HepG2 (cell line): ENCODE measurements around the gene OR6X1. TPM values are rescaled to one million over a fixed set of nuclear protein-coding genes. Genes with fewer than 3 reads are reported as not detected.

Experiments used
- BCL3 ChIP-seq: sonication (generic); formaldehyde crosslinking; IDR thresholded peaks from 2 replicates; pipeline ENCODE4 v1.5.1; 2020; ENCODE audit warnings: mild to moderate bottlenecking, missing genetic modification reagents, moderate library complexity
- FUBP1 ChIP-seq: sonication (generic); formaldehyde crosslinking; IDR thresholded peaks from 2 replicates; pipeline ENCODE4 v1.5.1; 2020; ENCODE audit warnings: missing genetic modification reagents, mild to moderate bottlenecking, borderline replicate concordance
- IRF2 ChIP-seq: IDR thresholded peaks from 2 replicates; pipeline ENCODE4 v1.6.1; 2018; ENCODE audit warnings: missing genetic modification reagents, missing compliant biosample characterization
- KLF12 ChIP-seq: sonication (generic); formaldehyde crosslinking; IDR thresholded peaks from 2 replicates; pipeline ENCODE4 v1.4.0; 2020; ENCODE audit warnings: missing genetic modification reagents, borderline replicate concordance
- LCORL ChIP-seq, 2 experiments: fragments of 450-650 bp in 1 of 2; sonication (generic) in 1 of 2; formaldehyde crosslinking in 1 of 2; IDR thresholded peaks; 2 replicates each; pipeline versions ENCODE4 v1.5.0 to v1.6.1; 2017 to 2020; ENCODE audit warnings: antibody characterized with exemption in 1 of 2, missing genetic modification reagents in 1 of 2
- MAFK ChIP-seq, 2 experiments: IDR thresholded peaks in 1 of 2; conservative IDR thresholded peaks in 1 of 2; 2 replicates each; pipeline ENCODE4 v1.6.1; 2011; ENCODE audit warnings: improper control_type of control experiment in 2 of 2, low read length in 2 of 2
- MED1 ChIP-seq: sonication (generic); formaldehyde crosslinking; IDR thresholded peaks from 2 replicates; pipeline ENCODE4 v1.4.0; 2020; ENCODE audit warnings: missing genetic modification reagents
- MXI1 ChIP-seq: IDR thresholded peaks from 3 replicates; pipeline ENCODE4 v1.6.1; 2012; ENCODE audit warnings: low read depth, low read length, inconsistent platforms, borderline replicate concordance
- PHF20 ChIP-seq: sonication (generic); formaldehyde crosslinking; IDR thresholded peaks from 2 replicates; pipeline ENCODE4 v1.5.0; 2020; ENCODE audit warnings: mild to moderate bottlenecking, missing genetic modification reagents
- SATB2 ChIP-seq: sonication (generic); formaldehyde crosslinking; IDR thresholded peaks from 2 replicates; pipeline ENCODE4 v1.5.0; 2020; ENCODE audit warnings: missing genetic modification reagents
- SP1 ChIP-seq, 2 experiments: fragments of 450-650 bp in 1 of 2; sonication (generic) in 1 of 2; formaldehyde crosslinking in 1 of 2; IDR thresholded peaks; 2 replicates each; pipeline versions ENCODE4 v1.4.0 to v1.6.1; 2016 to 2020; ENCODE audit warnings: missing genetic modification reagents in 1 of 2
- TP53 ChIP-seq: sonication (generic); formaldehyde crosslinking; conservative IDR thresholded peaks from 2 replicates; pipeline ENCODE4 v1.4.0; 2020; ENCODE audit warnings: missing genetic modification reagents
- ZFP62 ChIP-seq: sonication (generic); formaldehyde crosslinking; IDR thresholded peaks from 2 replicates; pipeline ENCODE4 v1.4.0; 2020; ENCODE audit warnings: missing genetic modification reagents
- ZFP91 ChIP-seq: sonication (generic); formaldehyde crosslinking; IDR thresholded peaks from 2 replicates; pipeline ENCODE4 v1.9.0; 2022; ENCODE audit warnings: missing genetic modification reagents, mild to moderate bottlenecking, borderline replicate concordance
- ZNF20 ChIP-seq: sonication (generic); formaldehyde crosslinking; IDR thresholded peaks from 2 replicates; pipeline ENCODE4 v1.4.0; 2020; ENCODE audit warnings: mild to moderate bottlenecking, moderate library complexity, missing genetic modification reagents
- ZNF230 ChIP-seq: sonication (generic); formaldehyde crosslinking; IDR thresholded peaks from 2 replicates; pipeline ENCODE4 v1.4.0; 2020; ENCODE audit warnings: mild to moderate bottlenecking, missing genetic modification reagents
- ZNF331 ChIP-seq: sonication (generic); formaldehyde crosslinking; IDR thresholded peaks from 2 replicates; pipeline ENCODE4 v1.4.0; 2020; ENCODE audit warnings: missing genetic modification reagents
- ZNF501 ChIP-seq: sonication (generic); formaldehyde crosslinking; IDR thresholded peaks from 2 replicates; pipeline ENCODE4 v1.5.1; 2020; ENCODE audit warnings: mild to moderate bottlenecking, moderate library complexity, missing genetic modification reagents
- polyA plus RNA-seq, 8 experiments: library from polyadenylated mRNA; depleted of rRNA in 3 of 8; stranded (reverse) in 7 of 8; unstranded in 1 of 8; fragments of >200 nt; fragmentation: Illumina TruSeq in 4 of 8; extraction: Trizol in 4 of 8; gene quantifications; 2 replicates each; pipeline versions ENCODE4 v1.2.1 to v1.2.3, GENCODE V29; 2011 to 2016; ENCODE audit warnings: low read depth in 4 of 8, missing spikeins in 1 of 8, mixed read lengths in 1 of 8; ENCODE audit not compliant: insufficient read depth in 1 of 8
- total RNA-seq, 5 experiments: library from RNA; depleted of rRNA; stranded (reverse); fragments of >200 nt; fragmentation: Illumina TruSeq; extraction: Trizol; gene quantifications; 2 replicates each; pipeline ENCODE4 v1.2.3, GENCODE V29; 2016; ENCODE audit warnings: low read depth in 1 of 5
- TF ChIP-seq, protein P1 (sequence below): IDR thresholded peaks from 2 replicates; pipeline ENCODE4 v1.6.1; 2016; ENCODE audit warnings: missing biosample characterization, missing genetic modification reagents, low read depth
- TF ChIP-seq, protein P2 (sequence below): IDR thresholded peaks from 2 replicates; pipeline ENCODE4 v1.6.1; 2016; ENCODE audit warnings: low read depth, control low read depth

The OR6X1 gene
- total and polyA plus RNA-seq, 2 of the 13 experiments (the other 11 are each of a cell fraction or from before 2014, with no cell fraction given) = not detected

DNA sequence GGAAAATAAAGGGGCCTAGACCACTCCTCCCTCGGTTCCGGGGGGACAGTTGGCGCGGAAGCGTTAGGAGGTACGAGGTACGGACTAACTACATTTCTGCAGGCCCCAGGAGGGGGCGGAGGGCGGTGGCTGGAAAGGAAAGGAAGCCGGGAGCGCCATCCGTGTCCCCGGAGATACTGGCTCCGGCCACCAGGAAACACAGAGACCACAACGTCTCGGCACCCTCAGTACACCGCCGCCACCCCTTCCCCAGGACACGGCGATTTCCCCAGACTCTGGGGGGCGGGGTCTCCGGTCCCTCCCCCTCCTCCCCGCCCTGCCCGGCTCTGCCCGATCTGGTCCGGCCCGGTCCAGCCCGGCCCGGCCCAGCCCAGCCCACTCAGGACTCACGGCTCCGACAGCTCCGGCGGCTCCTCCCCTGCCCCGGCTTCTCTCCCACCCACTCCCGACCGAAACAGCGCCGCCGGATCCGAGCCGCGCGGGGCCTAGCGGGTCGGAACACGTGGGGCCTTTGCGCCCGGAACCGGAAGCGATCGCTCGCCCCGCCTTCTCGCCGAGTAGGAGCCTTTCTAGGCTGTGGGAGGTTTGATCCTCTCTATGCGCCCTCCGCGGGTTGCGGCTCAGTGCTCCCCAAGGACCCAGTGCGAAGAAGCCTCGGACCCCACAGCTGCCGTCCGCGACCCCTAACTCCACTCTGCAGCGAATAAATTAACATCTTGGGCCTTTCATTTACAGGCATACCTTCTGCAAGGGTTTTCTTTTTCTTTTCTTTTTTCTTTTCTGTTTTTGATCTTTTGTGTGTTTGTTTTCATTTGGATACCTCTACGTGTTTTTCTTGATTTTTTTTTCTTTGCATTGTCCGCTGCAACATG lies 12.9 kb downstream of the OR6X1 start, which contains the start of gene ZNF202 (continued):
- TF ChIP-seq, protein P1, sequence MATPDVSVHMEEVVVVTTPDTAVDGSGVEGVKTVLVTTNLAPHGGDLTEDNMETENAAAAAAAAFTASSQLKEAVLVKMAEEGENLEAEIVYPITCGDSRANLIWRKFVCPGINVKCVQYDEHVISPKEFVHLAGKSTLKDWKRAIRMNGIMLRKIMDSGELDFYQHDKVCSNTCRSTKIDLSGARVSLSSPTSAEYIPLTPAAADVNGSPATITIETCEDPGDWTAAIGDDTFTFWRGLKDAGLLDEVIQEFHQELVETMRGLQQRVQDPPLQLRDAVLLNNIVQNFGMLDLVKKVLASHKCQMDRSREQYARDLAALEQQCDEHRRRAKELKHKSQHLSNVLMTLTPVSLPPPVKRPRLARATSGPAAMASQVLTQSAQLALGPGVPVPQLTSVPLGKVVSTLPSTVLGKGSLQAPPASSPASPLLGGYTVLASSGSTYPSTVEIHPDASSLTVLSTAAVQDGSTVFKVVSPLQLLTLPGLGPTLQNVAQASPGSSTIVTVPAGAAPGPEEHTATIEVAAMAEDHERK (CRISPR knock-in tag) = 0 out of 2 replicates have a peak, but pooled peaks have one; percentile 40
- TF ChIP-seq LCORL (IDR thresholded peaks at IDR 0.05) = no peak
- TF ChIP-seq LCORL (CRISPR knock-in tag; IDR thresholded peaks at IDR 0.05) = no peak
- TF ChIP-seq, protein P2, sequence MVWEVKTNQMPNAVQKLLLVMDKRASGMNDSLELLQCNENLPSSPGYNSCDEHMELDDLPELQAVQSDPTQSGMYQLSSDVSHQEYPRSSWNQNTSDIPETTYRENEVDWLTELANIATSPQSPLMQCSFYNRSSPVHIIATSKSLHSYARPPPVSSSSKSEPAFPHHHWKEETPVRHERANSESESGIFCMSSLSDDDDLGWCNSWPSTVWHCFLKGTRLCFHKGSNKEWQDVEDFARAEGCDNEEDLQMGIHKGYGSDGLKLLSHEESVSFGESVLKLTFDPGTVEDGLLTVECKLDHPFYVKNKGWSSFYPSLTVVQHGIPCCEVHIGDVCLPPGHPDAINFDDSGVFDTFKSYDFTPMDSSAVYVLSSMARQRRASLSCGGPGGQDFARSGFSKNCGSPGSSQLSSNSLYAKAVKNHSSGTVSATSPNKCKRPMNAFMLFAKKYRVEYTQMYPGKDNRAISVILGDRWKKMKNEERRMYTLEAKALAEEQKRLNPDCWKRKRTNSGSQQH (CRISPR knock-in tag) = 0 out of 2 replicates have a peak, but pooled peaks have one; percentile 21
- peak; percentile 64; the same call in 1 of the 2 replicates for TF ChIP-seq IRF2 (CRISPR knock-in tag)
- TF ChIP-seq SATB2 (CRISPR knock-in tag) = no peak
- TF ChIP-seq ZNF331 (CRISPR knock-in tag) = peak; percentile 21; the same call in 1 of the 2 replicates
- TF ChIP-seq PHF20 (CRISPR knock-in tag) = peak; percentile 93
- TF ChIP-seq MED1 (CRISPR knock-in tag) = peak; percentile 53; the same call in 1 of the 2 replicates
- TF ChIP-seq ZFP62 (CRISPR knock-in tag) = no peak
- peak; percentile 78; the same call in 1 of the 2 replicates for TF ChIP-seq KLF12 (CRISPR knock-in tag)
- peak; percentile 61; the same call in 1 of the 2 replicates for TF ChIP-seq BCL3
- peak; percentile 60; the same call in 1 of the 2 replicates for TF ChIP-seq ZNF230 (CRISPR knock-in tag)
- TF ChIP-seq ZNF20 = no peak
- no peak for TF ChIP-seq FUBP1 (CRISPR knock-in tag)
- TF ChIP-seq TP53 (CRISPR knock-in tag) = 0 out of 2 replicates have a peak, but pooled peaks have one; percentile 31
- TF ChIP-seq MAFK (conservative IDR thresholded peaks at IDR 0.05 in 1 of 2, IDR thresholded peaks at IDR 0.05 in 1 of 2; ENCODE audit: low read length in 2 of 2) = no peak
- peak; percentile 76; the same call in 1 of the 2 replicates for TF ChIP-seq ZFP91 (CRISPR knock-in tag)
- no peak for TF ChIP-seq SP1 (IDR thresholded peaks at IDR 0.05)
- peak; percentile 77 for TF ChIP-seq SP1 (CRISPR knock-in tag; IDR thresholded peaks at IDR 0.05)
- peak; percentile 75 for TF ChIP-seq ZNF501
- TF ChIP-seq MXI1 = peak; percentile 97; the same call in 2 of the 3 replicates
